ENCODE results near the gene RNF183.

DNA sequence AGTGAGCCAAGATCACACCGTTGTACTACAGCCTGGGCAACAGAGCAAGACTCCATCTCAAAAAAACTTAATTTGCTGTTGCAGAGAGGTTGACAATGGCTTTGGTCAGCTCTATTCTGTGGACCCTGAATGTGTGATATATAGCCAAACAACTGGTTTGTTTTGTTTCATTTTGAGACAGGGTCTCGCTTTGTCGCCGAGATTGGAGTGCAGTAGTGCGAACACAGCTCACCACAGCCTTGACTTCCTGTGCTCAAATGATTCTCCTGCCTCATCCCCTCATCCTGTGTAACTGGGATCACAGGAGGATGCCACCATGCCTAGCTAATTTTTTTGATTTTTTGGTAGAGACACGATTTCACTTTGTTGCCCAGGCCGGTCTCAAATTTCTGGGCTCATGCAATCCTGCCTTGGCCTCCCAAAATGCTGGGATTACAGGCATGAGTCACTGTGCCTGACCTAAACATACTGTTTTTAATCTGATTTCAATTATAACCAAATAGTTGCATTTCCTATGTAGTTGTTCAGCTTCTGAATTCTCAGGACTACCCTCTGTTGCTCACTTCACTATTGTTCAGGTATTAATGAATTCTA lies 9.8 kb downstream of the RNF183 start:
- TF ChIP-seq POLR2A (IDR thresholded peaks at IDR 0.05), result no peak
- TF ChIP-seq, protein P1, sequence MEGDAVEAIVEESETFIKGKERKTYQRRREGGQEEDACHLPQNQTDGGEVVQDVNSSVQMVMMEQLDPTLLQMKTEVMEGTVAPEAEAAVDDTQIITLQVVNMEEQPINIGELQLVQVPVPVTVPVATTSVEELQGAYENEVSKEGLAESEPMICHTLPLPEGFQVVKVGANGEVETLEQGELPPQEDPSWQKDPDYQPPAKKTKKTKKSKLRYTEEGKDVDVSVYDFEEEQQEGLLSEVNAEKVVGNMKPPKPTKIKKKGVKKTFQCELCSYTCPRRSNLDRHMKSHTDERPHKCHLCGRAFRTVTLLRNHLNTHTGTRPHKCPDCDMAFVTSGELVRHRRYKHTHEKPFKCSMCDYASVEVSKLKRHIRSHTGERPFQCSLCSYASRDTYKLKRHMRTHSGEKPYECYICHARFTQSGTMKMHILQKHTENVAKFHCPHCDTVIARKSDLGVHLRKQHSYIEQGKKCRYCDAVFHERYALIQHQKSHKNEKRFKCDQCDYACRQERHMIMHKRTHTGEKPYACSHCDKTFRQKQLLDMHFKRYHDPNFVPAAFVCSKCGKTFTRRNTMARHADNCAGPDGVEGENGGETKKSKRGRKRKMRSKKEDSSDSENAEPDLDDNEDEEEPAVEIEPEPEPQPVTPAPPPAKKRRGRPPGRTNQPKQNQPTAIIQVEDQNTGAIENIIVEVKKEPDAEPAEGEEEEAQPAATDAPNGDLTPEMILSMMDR (IDR thresholded peaks at IDR 0.05), result no peak
